ENCODE measurements around the gene PLA2G3.
A peak's percentile ranks its signal among the peaks of the same experiment; 100 is the strongest.

PLA2G3 gene

DNA sequence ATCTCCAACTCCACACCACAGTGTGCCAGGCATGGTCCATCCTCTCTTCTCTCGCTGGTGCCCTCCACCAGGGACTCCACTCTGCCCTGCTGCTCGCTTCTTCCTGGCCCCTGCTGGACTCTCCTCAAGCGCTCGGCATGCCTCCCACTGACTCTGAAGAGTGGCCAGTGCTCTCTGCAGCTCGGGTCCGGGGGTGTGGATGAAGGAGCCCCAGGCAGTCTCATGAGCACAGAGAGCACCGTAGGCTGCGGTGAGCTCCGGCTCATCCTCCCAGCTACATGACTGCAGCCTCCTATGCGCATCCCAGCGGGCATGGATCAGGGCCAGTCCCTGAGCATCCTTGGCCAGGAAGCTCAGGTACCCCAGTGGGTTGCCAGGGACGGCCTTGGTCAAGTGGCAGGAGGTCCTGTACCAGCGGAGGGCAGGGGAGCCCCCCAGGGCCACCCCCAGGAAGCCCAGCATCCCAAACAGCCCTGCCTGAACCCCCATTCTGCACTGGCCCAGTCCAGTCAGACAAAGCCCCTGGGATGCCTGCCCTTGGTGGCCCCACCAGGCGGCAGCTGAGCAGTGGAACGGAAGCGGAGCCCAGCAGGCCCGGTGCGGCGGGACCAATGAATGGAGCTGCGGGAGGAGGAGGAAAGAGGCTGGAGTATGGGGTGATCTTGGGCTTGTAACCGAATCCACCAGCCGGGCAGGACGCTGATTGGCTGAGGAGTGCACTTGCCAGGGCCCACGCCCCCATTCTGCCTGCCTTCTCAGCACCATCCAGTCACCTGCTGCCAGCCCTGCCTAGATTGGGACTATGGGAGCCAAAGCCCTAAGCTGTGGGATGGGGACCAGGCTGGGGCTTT lies at the start of gene PLA2G3:
Gene PLA2G3, minus strand, starts transcription at position 643 of the 851 bp plus-strand sequence. Its CDS starts 154 bp downstream, at position 489.
- TF ChIP-seq CTCF (conservative IDR thresholded peaks at IDR 0.05), result no peak
- no peak within 1 kb of the TSS for H3K27ac ChIP-seq

DNA sequence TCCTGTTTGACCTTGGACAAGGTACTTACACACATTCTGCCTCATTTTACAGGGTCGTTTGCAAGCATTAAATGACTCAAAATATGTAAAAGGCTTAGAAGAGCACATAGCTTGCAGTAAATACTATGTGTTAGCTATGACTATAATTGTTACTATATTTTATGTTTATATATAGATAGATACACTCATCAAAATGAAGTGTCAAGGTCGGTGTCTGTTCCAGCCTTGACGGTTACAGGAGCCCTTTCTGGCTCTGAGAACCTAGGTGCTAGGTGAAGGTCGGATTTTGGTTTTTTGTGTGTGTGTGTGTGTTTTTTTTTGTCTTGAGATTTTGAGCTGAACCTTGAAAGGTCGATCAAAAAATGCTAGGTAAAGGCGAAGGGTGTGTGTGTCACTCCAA lies 47.3 kb upstream of the PLA2G3 start:
- no peak for TF ChIP-seq CTCF (conservative IDR thresholded peaks at IDR 0.05)
- H3K27ac ChIP-seq, result no peak overlapping the region

GRCh38 chr22:31185056-31185455 lies 44.7 kb upstream of the PLA2G3 start:
- no peak overlapping the region for H3K27ac ChIP-seq

GRCh38 chr22:31184015-31184414 lies 43.7 kb upstream of the PLA2G3 start:
- no peak for TF ChIP-seq CTCF (conservative IDR thresholded peaks at IDR 0.05)
- H3K27ac ChIP-seq, result no peak overlapping the region

More at GRCh38 chr22:31185056-31185455, 44.7 kb upstream of the PLA2G3 start:
- TF ChIP-seq CTCF (conservative IDR thresholded peaks at IDR 0.05), result no peak

DNA sequence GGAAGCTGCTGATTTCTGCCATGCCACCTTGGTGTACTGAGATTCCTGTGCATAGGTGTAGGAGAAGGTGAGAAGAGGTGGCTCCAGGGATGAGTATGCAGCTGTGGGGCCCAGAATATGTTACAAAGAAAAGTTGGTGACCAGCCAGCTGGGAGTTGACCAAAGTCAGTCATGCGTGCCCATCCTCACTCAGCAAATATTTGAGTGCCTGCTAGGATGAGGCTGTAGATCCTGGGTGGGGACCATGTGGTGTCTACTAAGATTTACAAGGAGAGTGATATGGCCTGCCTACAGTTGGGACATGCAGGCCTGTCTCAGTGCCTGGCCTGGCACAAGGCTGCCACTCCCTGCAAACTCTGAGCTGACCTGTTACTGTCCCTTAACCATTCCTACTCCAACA lies 39.0 kb upstream of the PLA2G3 start:
- TF ChIP-seq CTCF (conservative IDR thresholded peaks at IDR 0.05), result no peak
- peak overlapping the region; percentile 98 for H3K27ac ChIP-seq

- peak overlapping the region; percentile 98 for H3K27ac ChIP-seq
- TF ChIP-seq CTCF (conservative IDR thresholded peaks at IDR 0.05), result no peak
Measured at GRCh38 chr22:31178859-31179258, 38.6 kb upstream of the PLA2G3 start.

DNA sequence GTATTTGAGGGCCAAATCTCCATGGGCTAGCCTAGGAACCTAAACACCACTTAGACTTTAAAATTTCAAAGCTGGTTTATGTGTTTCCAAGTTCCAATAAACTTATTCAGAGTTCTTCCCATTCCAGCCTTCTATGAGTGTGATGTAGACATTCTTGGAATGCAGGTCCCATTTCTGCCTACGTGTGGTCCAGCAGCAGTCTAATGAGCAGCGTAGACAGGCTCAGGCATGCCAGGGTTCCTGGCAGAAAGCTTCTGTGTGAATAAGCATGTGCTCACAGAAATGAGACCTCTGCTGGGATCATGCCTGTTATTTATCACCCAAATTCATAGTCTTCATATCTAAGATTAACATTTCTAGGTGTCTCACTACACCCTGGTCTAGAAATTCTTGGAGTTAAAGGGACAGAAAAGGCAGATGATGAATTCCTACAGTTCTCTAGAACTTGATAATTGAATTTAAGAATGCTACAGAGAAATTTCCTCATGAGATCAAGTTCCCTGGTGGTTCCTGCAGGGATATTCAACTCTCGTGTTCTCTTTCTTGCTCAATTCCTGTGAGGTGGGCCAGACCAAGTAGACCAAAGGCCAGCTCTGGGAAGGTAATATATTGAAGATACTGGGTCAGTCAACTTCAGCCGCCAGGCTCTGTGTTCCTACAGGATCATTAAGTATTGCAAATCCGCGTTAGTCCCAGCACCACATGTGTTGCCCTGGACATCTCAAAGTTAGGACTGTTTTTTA lies 37.3 kb upstream of the PLA2G3 start:
- TF ChIP-seq CTCF (conservative IDR thresholded peaks at IDR 0.05), result no peak

More for the DNA sequence above, 37.3 kb upstream of the PLA2G3 start:
- H3K27ac ChIP-seq, result peak overlapping the region; percentile 98
